Measurements from ENCODE around the gene SERPINA6.
A peak's percentile ranks its signal among the peaks of the same experiment; 100 is the strongest.

SERPINA6 gene

DNA sequence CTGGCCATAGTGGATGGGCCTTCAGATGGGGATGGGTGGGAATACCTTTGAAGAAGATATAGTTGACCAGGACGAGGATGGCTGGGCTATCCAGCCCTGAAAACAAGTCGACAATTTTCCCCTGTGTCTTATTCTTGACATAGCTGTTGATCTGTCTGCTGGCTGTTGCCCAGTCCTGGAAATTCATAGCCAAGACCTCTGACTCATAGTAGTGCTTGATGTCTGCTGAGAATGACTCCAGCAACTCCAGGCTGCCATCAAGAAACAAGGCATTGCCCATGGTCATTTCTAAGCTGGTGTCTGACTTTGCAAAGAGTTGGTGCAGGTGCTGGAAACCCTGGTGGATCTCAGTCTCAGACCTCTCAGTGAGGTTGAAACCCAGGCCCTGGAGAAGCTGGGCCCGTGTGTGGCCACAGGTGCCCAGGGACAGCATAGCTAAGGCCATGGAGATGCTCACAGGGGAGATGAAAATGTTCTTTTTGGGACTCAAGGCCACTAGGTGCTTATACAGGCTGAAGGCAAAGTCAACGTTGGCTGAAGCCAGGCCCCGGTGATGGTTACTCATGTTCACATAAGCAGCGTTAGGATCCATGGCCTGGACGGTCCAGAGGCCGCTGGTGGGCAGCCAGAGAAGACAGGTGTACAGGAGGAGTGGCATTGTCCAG, 9.0 kb downstream of the SERPINA6 start:
- peaks cover 5% of the 10 kb centered on the region for H3K27me3 Mint-ChIP-seq (ENCODE audit: low read depth)
- H3K4me3 Mint-ChIP-seq: no peak overlapping the region
- H3K36me3 Mint-ChIP-seq (ENCODE audit: low read depth): no peaks in the 10 kb centered on the region
- H3K27ac Mint-ChIP-seq: no peak overlapping the region
- TF ChIP-seq, protein P1, sequence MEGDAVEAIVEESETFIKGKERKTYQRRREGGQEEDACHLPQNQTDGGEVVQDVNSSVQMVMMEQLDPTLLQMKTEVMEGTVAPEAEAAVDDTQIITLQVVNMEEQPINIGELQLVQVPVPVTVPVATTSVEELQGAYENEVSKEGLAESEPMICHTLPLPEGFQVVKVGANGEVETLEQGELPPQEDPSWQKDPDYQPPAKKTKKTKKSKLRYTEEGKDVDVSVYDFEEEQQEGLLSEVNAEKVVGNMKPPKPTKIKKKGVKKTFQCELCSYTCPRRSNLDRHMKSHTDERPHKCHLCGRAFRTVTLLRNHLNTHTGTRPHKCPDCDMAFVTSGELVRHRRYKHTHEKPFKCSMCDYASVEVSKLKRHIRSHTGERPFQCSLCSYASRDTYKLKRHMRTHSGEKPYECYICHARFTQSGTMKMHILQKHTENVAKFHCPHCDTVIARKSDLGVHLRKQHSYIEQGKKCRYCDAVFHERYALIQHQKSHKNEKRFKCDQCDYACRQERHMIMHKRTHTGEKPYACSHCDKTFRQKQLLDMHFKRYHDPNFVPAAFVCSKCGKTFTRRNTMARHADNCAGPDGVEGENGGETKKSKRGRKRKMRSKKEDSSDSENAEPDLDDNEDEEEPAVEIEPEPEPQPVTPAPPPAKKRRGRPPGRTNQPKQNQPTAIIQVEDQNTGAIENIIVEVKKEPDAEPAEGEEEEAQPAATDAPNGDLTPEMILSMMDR (IDR thresholded peaks at IDR 0.05; ENCODE audit: unreplicated experiment in 3 of 3): no peak
- no peaks in the 10 kb centered on the region for H3K4me1 Mint-ChIP-seq
- H3K9me3 Mint-ChIP-seq: peaks cover 6% of the 10 kb centered on the region

DNA sequence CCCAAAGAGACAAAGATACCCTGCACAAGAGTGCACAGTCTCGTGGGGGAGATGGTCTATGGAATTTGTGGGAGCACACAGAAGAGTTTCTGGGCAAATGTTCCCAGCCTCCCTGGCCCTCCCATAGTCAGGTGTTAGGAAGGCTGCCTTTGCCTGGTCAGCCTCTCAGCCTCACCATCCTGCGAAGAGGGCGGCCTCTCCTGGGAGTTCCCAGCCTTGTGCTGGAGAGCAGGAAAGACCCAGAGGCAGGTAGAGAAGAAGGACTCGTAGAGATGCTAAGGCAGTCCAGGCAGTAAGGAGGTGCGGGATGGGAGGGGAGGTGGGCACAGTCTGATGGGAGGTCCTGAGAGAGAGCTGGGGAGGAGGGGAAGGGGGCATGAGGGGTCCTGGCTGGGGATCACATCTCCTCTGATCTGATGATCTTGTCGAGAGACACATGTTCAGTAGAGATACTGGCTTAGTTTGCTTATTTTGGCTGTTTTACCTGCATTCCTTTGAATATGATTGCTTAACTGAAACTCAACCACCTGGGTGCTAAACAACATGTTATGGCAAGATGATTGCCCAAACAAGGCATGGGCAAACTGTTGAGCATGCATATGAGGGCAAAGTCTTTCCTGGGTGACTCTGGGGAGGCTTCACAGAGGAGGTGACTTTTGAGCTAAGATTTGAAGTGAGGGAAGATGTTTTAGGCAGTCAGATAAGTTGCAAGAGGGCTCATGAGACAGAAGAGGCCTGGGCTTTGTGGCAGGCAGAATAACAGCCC, 10.5 kb downstream of the SERPINA6 start:
- TF ChIP-seq, protein P1 (IDR thresholded peaks at IDR 0.05; ENCODE audit: unreplicated experiment in 3 of 3): no peak

DNA sequence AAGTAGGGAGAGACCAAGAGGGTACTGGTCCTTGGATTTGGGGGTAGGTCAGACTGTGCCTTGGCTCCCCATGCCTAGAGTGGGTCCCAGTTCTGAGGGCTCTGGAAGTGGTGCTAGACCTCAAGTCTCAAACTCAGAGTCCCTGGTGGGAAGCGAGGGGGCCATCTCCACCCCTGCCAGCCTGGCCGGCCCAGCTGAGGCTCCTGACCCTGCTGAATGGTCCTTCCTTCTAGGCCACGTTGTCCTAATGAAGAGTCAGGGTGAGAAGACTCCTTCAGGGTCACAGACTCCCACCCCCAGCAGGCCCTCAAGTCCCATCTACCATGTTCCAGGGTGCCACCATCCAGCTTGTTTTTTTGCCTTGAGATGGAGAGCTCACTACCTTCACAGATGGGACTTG, 12.9 kb downstream of the SERPINA6 start:
- TF ChIP-seq, protein P1 (IDR thresholded peaks at IDR 0.05; ENCODE audit: unreplicated experiment in 3 of 3): no peak
- H3K4me1 Mint-ChIP-seq: no peaks in the 10 kb centered on the region
- H3K9me3 Mint-ChIP-seq: peaks cover 23% of the 10 kb centered on the region
- peaks cover 16% of the 10 kb centered on the region for H3K27me3 Mint-ChIP-seq (ENCODE audit: low read depth)
- H3K27ac Mint-ChIP-seq: no peak overlapping the region
- no peak overlapping the region for H3K4me3 Mint-ChIP-seq
- no peaks in the 10 kb centered on the region for H3K36me3 Mint-ChIP-seq (ENCODE audit: low read depth)

More for the DNA sequence above, 10.5 kb downstream of the SERPINA6 start:
- H3K4me1 Mint-ChIP-seq: no peaks in the 10 kb centered on the region
- no peaks in the 10 kb centered on the region for H3K36me3 Mint-ChIP-seq (ENCODE audit: low read depth)
- H3K27me3 Mint-ChIP-seq (ENCODE audit: low read depth): peaks cover 16% of the 10 kb centered on the region
- no peak overlapping the region for H3K27ac Mint-ChIP-seq
- peaks cover 19% of the 10 kb centered on the region for H3K9me3 Mint-ChIP-seq
- no peak overlapping the region for H3K4me3 Mint-ChIP-seq

DNA sequence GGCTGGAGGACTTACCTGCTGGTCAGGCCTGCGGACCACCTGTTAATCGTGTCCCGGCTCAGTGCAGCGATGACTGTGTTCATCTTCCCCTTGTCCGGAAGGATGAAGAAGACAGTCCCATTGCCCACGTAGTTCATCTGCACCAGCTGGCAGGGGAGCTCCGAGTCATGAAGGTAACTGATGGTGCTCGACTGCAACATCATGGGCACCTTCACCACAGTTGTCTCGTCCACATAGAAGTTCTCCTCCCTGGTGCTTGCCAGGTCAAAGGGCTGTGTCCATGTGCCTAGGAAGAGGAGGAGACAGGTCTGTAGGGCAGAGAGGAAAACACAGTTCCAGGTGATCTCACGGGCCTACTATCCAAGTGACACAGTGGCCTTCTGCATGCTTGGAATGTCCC, 13.4 kb downstream of the SERPINA6 start:
- no peaks in the 10 kb centered on the region for H3K36me3 Mint-ChIP-seq (ENCODE audit: low read depth)
- H3K4me3 Mint-ChIP-seq: no peak overlapping the region

DNA sequence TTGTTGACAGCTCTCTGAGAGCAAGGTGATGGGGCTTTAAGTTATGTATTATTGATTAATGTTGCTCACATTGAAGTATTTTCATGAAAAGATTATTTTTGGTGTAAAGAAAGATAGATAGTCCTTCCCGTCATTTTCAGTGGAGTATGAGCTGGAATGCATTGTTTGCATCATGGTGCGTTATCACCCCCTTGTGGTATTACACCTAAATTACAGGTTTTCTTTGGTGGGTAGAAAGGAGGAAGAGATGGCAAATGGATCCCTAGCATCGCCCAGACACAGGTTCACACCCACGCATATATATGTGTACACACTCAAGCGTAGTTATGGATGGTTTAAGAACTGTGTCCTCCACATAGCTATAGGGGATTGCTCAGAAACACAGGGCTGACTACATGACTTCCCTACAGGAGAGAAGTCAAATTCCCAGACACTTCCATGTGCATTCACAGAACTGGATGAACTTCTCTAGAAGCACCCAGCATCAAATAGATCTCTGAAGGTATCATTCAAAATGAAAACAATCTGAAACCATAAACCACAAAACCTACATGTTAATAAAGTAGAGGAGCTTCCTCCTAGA, 15.6 kb downstream of the SERPINA6 start:
- H3K27me3 Mint-ChIP-seq (ENCODE audit: low read depth): peaks cover 15% of the 10 kb centered on the region
- peaks cover 30% of the 10 kb centered on the region for H3K9me3 Mint-ChIP-seq
- no peaks in the 10 kb centered on the region for H3K36me3 Mint-ChIP-seq (ENCODE audit: low read depth)
- no peaks in the 10 kb centered on the region for H3K4me1 Mint-ChIP-seq
- no peak overlapping the region for H3K27ac Mint-ChIP-seq
- no peak overlapping the region for H3K4me3 Mint-ChIP-seq
- TF ChIP-seq, protein P1 (IDR thresholded peaks at IDR 0.05; ENCODE audit: unreplicated experiment in 3 of 3): peak in 1 of 3 experiments; percentile 23

More for the DNA sequence above, 13.4 kb downstream of the SERPINA6 start:
- Mint-ChIP-seq H3K4me1 (no peaks in the 10 kb centered on the region), H3K9me3 (peaks cover 23% of the 10 kb centered on the region), H3K27me3 (ENCODE audit: low read depth) (peaks cover 16% of the 10 kb centered on the region), H3K27ac (no peak overlapping the region)
- TF ChIP-seq, protein P1 (IDR thresholded peaks at IDR 0.05; ENCODE audit: unreplicated experiment in 3 of 3): no peak
